GM10266 (cell line): Measurements from ENCODE around the gene USP11.
A peak's percentile ranks its signal among the peaks of the same experiment; 100 is the strongest.

ENCODE experiments used
- DNase-seq: peaks from one replicate; pipeline ENCODE4 v3.0.0; 2012; ENCODE audit errors: extremely low spot score
- CTCF ChIP-seq: IDR thresholded peaks from 2 replicates; pipeline ENCODE4 v1.5.1; 2012; ENCODE audit warnings: mild to moderate bottlenecking, low read depth; ENCODE audit not compliant: control insufficient read depth, insufficient read depth; ENCODE audit errors: missing control alignments

Gene USP11

DNA sequence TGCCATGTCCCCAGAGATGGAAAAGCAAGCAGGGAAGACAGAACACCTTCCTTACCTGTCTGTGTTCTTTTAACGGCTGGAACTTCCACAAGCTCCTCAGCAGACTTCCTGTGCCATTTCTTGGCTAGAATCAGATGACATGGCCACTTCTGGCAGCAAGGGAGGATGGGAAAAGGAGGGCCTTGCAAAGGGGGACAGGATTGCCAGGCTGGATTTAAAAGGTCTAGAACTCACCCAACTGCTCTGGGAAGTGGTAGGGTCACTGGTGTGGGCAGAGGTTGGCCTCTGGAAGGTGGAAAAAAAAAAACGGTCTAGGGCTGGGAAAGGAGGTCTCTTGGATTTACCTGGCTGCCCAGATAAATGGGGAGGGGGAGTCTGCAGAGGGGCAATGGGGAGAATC lies 1.6 kb upstream of the USP11 start:
- no peak for TF ChIP-seq CTCF

GRCh38 chrX:47232197-47232802 lies 509 bp upstream of the USP11 start:
- DNase-seq = no peak
- no peak for TF ChIP-seq CTCF

More for the DNA sequence above, 1.6 kb upstream of the USP11 start:
- DNase-seq = no peak

GRCh38 chrX:47233333-47234113 lies 714 bp downstream of the USP11 start:
- DNase-seq = peak; percentile 88
- no peak for TF ChIP-seq CTCF

DNA sequence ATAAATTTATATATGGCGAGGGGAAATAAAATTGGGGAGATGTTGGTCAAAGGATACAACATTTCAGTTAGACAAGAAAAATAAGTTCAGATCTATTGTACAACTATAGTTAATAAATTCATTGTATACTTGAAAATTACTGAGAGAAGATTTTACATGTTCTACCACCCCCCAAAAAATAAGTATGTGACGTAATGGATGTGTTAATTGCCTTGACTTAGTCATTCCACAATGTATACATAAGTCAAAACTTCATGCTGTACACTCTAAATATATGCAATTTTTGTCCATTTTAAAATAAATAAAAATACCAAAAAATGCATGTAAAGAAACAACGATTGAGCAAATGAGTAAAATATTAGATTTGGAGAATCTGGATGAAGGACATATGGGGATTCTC lies 1.8 kb downstream of the USP11 start:
- TF ChIP-seq CTCF = no peak
- DNase-seq = no peak

DNA sequence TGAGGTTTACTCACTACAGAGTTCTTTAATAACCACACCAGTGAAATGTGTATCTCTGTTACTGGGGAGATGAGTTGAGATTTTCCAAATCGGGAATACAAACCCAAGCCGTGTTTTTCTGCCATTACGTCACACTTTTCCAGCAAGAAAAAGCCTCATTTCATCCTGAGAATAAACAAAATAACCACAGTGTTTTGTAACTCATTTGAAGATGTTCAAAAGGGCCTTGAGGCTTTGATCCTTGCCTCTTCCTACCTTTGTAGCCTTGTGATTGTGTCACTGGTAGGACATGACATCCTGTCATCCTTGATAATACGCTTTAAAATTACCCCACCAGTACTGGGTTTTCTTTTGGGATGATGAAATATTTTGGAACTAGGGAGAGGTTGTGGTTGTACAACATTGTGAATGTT lies 2.9 kb downstream of the USP11 start:
- DNase-seq = no peak
- TF ChIP-seq CTCF = no peak

GRCh38 chrX:47239199-47239598 lies 6.4 kb downstream of the USP11 start:
- no peak for DNase-seq
- TF ChIP-seq CTCF = no peak

DNA sequence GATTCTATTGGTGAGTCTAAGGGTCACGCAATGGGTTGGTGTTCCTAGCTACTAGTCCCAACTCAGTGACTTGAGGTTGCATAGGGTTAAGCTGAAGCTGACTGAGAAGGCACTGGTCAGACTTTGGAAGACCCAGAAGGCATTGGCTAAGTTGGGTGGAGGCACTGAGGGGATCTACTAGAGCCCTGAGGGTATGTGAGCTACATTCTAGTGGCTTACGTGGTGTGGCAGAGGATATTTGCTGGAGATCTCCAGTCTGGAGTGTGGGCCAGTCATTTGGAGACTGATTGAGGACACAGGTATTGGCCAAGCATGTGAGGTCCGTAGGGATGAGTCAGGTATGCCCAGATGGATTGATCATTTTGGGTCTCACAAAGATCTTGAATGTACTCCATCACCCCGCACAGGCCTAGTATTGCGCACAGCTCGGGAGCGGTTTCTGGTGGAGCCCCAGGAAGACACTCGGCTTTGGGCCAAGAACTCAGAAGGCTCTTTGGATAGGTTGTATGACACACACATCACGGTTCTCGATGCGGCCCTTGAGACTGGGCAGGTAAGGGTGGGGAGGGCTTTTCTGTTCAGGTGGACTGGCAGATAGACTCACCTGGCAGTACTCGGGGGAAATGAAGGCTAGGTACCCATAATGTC lies 7.2 kb downstream of the USP11 start:
- no peak for TF ChIP-seq CTCF
- DNase-seq = no peak
